SH-SY5Y (cell line): ENCODE results near the gene SLC50A1.

Source experiments
- GATA2 ChIP-seq: IDR thresholded peaks from 2 replicates; pipeline ENCODE4 v1.6.1; 2011; ENCODE audit warnings: mild to moderate bottlenecking, low read depth, low read length
- GATA3 ChIP-seq: IDR thresholded peaks from 2 replicates; pipeline ENCODE4 v1.6.1; 2011; ENCODE audit warnings: low read depth, mild to moderate bottlenecking, low read length, moderate library complexity

The SLC50A1 gene

DNA sequence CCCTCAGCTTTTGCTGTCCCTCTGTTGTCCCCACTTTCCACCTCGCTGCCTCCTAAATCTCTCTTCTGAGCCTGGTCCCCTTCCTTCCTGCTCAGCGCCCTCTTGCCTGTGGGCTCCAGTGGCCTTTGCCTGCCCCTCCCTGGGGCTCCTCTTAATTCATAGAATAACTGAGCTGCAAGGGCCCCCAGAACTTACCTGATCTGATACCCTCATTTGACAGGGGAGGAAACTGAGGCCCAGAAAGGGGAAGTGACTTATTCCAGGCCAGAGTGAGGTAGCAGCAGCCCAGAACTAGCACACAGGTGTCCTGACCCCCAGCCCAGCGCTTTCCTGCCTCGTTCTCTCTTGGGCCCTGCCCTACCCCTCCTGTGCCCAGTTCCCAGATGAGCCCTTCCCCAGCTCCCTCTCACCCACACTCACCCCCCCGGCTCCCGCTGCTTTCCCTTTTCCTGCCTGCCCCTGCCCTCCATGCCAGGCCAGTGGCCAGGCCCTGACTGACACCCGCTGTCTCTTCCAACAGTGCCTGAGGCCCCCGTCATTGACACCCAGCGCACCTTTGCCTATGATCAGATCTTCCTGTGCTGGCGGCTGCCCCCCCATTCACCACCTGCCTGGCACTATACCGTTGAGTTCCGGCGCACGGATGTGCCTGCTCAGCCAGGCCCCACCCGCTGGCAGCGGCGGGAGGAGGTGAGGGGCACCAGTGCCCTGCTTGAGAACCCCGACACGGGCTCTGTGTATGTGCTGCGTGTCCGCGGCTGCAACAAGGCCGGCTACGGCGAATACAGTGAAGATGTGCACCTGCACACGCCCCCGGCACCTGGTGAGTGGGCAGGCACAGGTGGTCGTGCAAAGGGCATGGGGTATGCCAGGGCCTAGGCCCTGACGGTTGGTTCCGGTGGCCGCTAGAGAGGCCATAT is 43.7 kb downstream of the SLC50A1 start:
- TF ChIP-seq GATA3 (no peak), GATA2 (no peak)

DNA sequence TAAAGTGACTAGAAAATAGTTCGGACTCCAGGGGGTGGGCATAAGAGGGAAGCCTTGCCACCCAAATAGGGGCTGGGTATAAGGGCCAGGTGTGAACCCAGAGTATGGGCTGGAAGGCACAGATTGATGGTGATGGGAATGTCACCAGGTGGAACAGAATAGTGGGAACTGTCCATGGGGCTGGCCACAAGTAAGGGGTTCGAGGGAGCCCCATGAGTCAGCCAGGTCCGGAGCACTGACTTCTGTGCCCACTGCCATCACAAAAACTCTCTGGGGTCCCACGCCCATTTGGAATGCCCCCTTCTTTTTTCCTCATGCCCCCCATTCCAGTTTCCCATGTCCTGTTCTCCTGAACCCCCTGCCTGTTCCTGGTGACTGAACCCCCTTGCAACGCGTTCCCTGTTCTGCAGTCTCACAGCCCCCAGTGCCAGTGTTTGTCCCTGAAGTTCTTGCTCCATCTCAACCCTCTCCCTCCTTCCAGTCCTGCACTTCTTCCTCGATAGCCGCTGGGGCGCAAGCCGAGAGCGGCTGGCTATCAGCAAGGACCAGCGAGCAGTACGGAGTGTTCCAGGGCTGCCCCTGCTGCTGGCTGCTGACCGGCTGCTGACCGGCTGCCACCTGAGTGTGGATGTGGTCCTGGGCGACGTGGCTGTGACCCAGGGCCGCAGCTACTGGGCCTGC is 45.9 kb downstream of the SLC50A1 start:
- TF ChIP-seq GATA3, result no peak
- no peak for TF ChIP-seq GATA2

DNA sequence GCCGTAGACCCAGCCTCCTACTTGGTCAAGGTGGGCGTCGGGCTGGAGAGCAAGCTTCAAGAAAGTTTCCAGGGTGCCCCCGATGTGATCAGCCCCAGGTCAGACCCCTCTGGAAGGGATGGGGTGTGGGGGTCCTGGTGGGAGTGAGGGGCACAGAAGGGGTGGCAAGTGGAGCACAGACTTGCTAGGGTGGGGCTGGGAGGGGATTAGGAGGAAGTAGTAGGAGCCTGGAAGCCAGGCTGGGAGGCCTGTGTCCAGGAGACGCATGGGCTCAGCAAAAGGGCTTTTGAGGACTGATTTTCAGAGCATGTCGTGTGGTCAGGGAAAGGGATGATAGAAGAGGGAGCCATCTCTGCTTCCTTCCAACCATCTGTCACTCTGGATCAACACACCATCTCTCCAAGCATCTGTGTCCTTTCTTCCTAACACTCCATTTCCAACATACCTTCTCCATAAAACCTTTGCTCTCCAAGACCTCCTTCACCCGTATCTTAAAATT is 46.4 kb downstream of the SLC50A1 start:
- TF ChIP-seq GATA2 (no peak), GATA3 (no peak)

DNA sequence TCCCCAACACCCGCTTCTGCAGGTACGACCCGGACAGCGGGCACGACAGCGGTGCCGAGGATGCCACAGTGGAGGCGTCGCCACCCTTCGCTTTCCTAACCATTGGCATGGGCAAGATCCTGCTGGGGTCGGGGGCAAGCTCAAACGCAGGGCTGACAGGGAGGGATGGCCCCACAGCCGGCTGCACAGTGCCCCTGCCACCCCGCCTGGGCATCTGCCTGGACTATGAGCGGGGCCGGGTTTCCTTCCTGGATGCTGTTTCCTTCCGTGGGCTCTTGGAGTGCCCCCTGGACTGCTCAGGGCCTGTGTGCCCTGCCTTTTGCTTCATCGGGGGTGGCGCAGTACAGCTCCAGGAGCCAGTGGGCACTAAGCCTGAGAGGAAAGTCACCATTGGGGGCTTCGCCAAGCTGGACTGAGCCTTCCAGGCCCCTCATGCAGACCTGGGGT is 48.1 kb downstream of the SLC50A1 start:
- TF ChIP-seq GATA3, result no peak
- TF ChIP-seq GATA2, result no peak

DNA sequence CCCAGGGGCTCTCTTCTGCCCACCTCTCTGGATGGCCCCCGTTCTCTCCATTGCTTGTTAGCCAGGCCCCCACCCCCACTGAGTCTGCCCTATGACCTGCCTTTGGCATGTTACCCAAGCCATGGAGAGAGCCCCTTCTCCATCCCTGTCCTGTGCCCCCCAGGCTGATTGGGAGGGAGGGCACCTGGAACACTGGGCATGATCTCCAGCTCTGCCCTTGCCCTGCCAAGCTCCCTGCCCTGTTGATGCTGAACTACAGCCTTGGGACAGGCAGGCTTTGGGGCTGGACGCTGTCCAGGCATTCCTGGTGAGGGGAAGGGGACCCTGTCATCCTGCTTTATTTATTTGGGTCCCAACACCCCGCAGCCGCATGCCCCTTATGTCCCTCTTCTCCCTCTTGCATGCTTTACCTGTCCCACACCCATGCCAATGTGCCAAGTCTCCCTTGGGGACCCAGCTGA is 48.7 kb downstream of the SLC50A1 start:
- TF ChIP-seq GATA2 (no peak), GATA3 (no peak)

DNA sequence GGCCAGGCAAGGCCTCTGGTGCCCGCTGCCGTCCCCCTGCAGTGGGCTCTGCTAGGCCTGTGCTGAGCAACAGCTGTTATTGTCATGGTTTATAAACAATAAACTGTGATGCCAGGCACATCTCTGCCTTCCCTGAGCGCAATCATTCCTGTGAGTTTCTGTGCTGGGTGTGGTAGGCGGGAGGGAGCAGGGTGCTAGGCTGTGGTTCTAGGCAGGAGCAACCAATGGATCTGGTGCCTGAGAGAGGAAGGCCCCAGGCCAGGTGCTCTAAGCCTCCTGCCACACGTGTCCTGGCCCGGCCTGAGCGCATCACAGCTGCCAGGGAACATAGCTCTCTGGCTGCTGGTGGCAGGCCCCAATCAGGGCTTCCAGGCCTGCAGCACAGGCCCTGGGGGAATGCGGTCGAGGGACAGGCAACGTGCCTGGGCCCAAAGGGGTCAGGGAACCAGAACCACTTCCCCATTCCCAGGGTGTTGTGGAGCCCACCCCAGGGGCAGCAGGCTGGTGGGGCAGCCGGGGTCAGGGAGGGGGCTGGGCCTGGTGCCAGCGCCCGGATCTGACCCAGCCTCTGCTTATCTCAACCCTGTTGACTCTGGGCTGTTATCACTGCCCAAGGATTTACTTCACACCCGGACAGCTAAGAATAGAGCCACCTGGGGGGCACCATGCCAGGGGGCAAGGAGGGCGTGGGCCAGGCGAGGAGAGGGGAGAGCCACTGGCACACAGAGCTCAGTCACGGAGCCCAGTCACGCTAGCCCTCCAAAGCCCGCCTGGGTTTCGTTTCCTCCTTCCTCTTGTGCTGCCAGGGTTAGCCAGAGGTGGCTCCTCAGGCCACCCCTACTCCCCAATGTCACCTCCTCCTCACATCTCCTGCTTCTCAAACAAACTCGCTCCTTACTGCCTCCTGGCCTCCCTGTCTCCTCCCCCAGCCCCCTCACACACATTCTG is 49.5 kb downstream of the SLC50A1 start:
- TF ChIP-seq GATA2 (no peak), GATA3 (no peak)

DNA sequence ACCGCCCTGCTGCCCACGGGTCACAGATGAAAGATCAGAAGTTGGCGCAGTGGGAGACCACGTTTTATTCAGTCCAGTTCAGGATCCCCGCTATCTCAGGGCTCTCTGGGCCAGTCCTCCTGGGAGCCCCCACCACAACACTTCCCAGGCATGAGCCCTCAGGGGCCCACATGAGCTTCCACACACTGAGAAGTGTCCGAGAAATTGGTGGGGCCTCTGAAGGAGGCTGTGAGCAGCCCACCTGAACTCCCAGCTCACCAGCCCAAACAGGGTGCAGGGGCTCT is 50.1 kb downstream of the SLC50A1 start:
- TF ChIP-seq GATA3, result no peak
- no peak for TF ChIP-seq GATA2

DNA sequence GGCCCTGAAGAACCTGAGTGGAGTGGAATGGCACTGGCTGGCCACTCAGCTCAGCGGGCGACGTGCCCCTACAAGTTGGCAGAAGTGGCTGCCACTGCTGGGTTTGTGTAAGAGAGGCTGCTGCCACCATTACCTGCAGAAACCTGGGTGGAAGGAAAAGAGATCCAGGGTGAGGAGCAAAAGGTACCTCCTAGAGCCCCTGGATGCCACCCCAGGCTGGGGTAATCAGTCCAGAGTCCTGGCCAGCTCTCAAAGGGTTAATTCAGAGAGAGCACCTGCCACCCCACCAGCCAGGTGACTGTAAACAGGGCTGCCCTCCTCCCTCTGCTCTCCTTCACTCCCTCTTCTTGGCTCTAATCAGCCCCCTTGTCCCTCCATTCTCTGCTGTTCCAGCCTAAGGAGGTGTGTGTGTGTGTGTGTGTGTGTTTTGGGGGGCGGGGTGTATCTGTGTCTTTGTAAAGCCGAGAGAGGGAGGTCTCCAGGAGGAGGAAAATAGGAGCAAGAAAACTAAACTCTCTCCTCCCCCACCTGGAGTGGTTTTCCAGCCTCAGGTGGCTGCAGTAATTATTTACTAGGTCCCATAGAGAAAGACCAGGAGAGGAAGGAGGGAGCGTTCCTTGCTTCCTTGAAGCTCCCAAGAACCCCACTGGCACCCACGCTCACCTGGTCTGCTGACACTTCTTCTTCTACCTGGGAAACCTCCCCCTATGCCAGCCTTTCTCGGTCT is 50.6 kb downstream of the SLC50A1 start:
- no peak for TF ChIP-seq GATA3
- TF ChIP-seq GATA2, result no peak

DNA sequence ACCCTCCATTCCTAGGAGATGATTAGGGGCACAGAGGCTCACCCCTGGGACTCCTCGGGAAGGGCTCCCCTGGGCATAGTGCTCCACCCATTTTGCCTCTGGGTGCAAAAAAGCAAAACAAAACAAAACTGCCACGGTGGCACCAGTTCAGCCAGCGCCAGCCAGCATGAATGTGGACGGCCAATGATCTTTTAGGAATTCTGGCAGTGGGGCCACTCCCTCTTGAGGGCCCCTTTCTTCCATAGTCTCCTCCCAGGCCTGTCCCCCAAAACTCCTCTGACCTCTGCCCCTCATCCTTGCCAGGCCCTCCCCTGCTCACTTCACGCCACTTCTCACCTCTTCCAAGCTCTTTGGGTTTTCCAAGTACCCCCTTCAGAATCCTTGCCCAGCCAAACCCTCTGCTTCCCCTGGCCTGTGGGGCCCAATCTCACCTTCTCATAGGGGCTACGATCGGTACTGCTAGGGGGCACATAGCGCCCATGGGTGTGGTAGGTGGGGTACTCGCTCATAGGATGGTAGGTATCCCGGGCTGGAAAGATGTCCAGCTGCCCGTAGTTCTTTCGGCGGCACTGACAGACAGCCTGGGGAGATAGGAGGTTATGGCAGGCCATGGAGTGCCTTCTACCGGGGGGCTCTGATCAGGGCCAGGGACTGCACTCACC is 51.3 kb downstream of the SLC50A1 start:
- TF ChIP-seq GATA3 (no peak), GATA2 (no peak)

DNA sequence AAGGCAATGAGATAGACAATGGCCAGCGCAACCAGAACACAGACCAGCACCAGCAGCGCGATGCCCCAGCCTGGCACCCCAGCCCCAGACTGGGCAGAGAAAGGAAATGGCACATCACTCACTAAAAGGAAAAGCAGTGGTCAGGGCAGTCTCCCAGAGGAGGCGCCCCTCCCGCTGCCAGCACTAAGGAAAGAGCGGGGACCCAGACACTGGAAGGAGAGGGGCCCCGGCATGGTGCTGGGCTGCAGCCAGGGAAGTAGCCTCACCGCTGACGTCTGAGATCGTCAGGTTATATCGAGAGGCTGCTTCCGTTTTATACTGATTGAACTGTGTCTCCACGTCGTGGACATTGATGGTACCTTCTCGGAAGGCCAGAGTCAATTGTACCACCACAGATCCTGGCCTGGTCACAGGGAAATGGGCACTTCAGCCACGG is 51.8 kb downstream of the SLC50A1 start:
- TF ChIP-seq GATA2, result no peak
- TF ChIP-seq GATA3, result no peak

DNA sequence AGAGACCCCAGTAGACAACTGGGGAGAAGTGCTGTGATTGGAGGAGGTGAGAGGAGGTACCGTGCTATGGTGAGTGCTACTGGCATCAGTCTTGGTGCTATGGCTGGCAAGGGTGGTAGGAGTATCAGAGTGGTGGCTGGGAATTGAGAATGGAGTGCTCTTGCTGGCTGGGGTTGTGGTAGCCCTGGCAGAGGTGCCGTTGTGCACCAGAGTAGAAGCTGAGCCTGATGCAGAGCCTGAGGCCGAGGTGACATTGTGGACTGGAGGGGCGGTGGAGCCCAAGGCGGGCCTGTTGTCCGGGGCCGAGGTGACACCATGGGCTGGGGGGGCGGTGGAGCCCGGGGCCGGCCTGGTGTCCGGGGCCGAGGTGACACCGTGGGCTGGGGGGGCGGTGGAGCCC is 52.6 kb downstream of the SLC50A1 start:
- TF ChIP-seq GATA2 (no peak), GATA3 (no peak)
